Smooth muscle cell (in vitro differentiated cells): ENCODE data around the gene CARD14. TPM values are rescaled to one million over a fixed set of nuclear protein-coding genes. Genes with fewer than 3 reads are reported as not detected.

Source experiments
- DNase-seq: peaks from one replicate; lab custom pipeline; 2025; ENCODE audit not compliant: unreplicated experiment; lab: John Stamatoyannopoulos, UW
- H2AFZ ChIP-seq: fragments of 200-600 bp; sonication (generic); 2 replicates; pipeline ENCODE4 v1.6.0; 2016; ENCODE audit warnings: antibody characterized with exemption, low read depth, mild to moderate bottlenecking
- H3F3A ChIP-seq: fragments of 200-600 bp; sonication (generic); 2 replicates; pipeline ENCODE4 v1.6.0; 2017; ENCODE audit warnings: antibody characterized with exemption, low read depth
- H3K27ac ChIP-seq: fragments of 200-600 bp; sonication (generic); 2 replicates; pipeline ENCODE4 v1.5.1; 2016; ENCODE audit warnings: low read depth, mild to moderate bottlenecking
- H3K27me3 ChIP-seq: fragments of 200-600 bp; sonication (generic); 2 replicates; pipeline ENCODE4 v1.6.1; 2016; ENCODE audit warnings: low read depth, mild to moderate bottlenecking
- H3K36me3 ChIP-seq: fragments of 200-600 bp; sonication (generic); 2 replicates; pipeline ENCODE4 v1.5.1; 2016; ENCODE audit warnings: low read depth
- H3K4me1 ChIP-seq: fragments of 200-600 bp; sonication (generic); 2 replicates; pipeline ENCODE4 v1.5.1; 2016; ENCODE audit warnings: low read depth
- H3K4me2 ChIP-seq: fragments of 200-600 bp; sonication (generic); 2 replicates; pipeline ENCODE4 v1.6.0; 2016; ENCODE audit warnings: mild to moderate bottlenecking
- H3K4me3 ChIP-seq: fragments of 200-600 bp; sonication (generic); 2 replicates; pipeline ENCODE4 v1.5.1; 2016; ENCODE audit warnings: mild to moderate bottlenecking
- H3K79me2 ChIP-seq: fragments of 200-600 bp; sonication (generic); 2 replicates; pipeline ENCODE4 v1.6.0; 2016; ENCODE audit warnings: low read depth, mild to moderate bottlenecking
- H3K9ac ChIP-seq: fragments of 200-600 bp; sonication (generic); 2 replicates; pipeline ENCODE4 v1.6.0; 2016; ENCODE audit warnings: low read depth
- H3K9me3 ChIP-seq: fragments of 200-600 bp; sonication (generic); replicated peaks from 2 replicates; pipeline ENCODE4 v1.5.1; 2016; ENCODE audit warnings: low read depth
- H4K20me1 ChIP-seq: fragments of 200-600 bp; sonication (generic); 2 replicates; pipeline ENCODE4 v1.6.0; 2016; ENCODE audit warnings: low read depth
- CTCF ChIP-seq: fragments of 200-600 bp; sonication (generic); IDR thresholded peaks from 2 replicates; pipeline ENCODE4 v1.5.1; 2017; ENCODE audit warnings: borderline replicate concordance, mild to moderate bottlenecking, antibody characterized with exemption; ENCODE audit not compliant: insufficient read depth, poor library complexity, severe bottlenecking
- WGBS: methylation state at CpG from one replicate; pipeline ENCODE4 v1.1.7; 2016; ENCODE audit warnings: low lambda C conversion rate; 5-methylcytosine and 5-hydroxymethylcytosine counted together
- polyA plus RNA-seq: library from polyadenylated mRNA; unstranded; fragments of >200 nt; fragmentation: Nextera tagmentation; extraction: Ambion mirVana; gene quantifications from 2 replicates; pipeline ENCODE4 v1.2.1, GENCODE V29; 2016
- total RNA-seq: library from RNA; depleted of rRNA; stranded (reverse); fragments of >200 nt; gene quantifications from 2 replicates; pipeline ENCODE4 v1.2.3, GENCODE V29; 2014

CARD14 gene
- total and polyA plus RNA-seq, 2 experiments from 2014 or later, result 1.0 to 1.8 TPM

- 98% methylated on average over 6 of the region's 6 CpGs for WGBS
- H3K27ac ChIP-seq, result no peak overlapping the region
- H3K9ac ChIP-seq, result no peak overlapping the region
- no peaks in the 10 kb centered on the region for H3K4me1 ChIP-seq
- no peak overlapping the region for H2AFZ ChIP-seq
- no peak for DNase-seq
- no peak for TF ChIP-seq CTCF
- H3K9me3 ChIP-seq, result no peaks in the 10 kb centered on the region
- no peaks in the 10 kb centered on the region for H3K79me2 ChIP-seq
- no peak overlapping the region for H3K4me2 ChIP-seq
- H3F3A ChIP-seq, result no peaks in the 10 kb centered on the region
- H4K20me1 ChIP-seq, result no peaks in the 10 kb centered on the region
- no peak overlapping the region for H3K4me3 ChIP-seq
- H3K27me3 ChIP-seq, result no peaks in the 10 kb centered on the region
- peaks cover 25% of the 10 kb centered on the region for H3K36me3 ChIP-seq
Observed at GRCh38 chr17:80133626-80133970, 36.2 kb upstream of the CARD14 start.

- Histone ChIP-seq H2AFZ (no peak overlapping the region), H4K20me1 (peaks cover 13% of the 10 kb centered on the region), H3K4me3 (no peak overlapping the region), H3K27me3 (no peaks in the 10 kb centered on the region), H3K79me2 (no peaks in the 10 kb centered on the region), H3K4me1 (no peaks in the 10 kb centered on the region), H3K9me3 (no peaks in the 10 kb centered on the region), H3K36me3 (peaks cover 47% of the 10 kb centered on the region), H3K27ac (no peak overlapping the region), H3K9ac (no peak overlapping the region), H3F3A (no peaks in the 10 kb centered on the region), H3K4me2 (no peak overlapping the region)
- no peak for DNase-seq
- no peak for TF ChIP-seq CTCF
- 97% methylated on average over 9 of the region's 9 CpGs for WGBS
Observed at GRCh38 chr17:80137131-80137530, 32.7 kb upstream of the CARD14 start.

DNA sequence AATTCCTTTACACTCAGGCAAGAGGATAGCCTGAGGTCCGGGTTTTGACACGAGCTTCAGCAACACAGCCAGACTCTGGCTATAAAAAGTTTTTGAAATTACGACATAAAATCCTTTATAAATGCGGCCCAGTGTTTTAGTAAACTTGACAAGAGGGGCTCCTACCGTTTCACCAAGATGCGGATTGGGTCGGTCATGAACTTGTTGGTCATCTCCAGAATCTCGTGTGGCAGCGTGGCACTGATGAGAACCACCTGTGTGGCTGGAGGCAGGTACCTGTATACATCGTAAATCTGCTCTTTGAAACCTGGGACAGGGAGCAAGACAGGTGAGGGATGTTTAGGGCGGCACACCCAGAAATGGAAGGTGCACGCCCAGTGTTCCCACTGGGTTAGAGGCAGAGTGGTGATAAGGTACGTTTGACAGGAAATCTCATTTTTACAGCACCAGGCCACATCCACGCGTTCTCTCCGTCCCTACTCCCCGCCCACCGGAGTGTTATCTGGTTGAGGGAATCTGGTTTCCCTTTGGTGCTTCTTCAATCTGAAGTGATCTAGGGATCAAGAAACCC is 30.9 kb upstream of the CARD14 start:
- TF ChIP-seq CTCF, result no peak
- WGBS, result 94% methylated on average over 18 of the region's 18 CpGs
- H3K79me2 ChIP-seq, result peaks cover 15% of the 10 kb centered on the region
- no peak overlapping the region for H3K4me3 ChIP-seq
- H3K4me2 ChIP-seq, result no peak overlapping the region
- no peaks in the 10 kb centered on the region for H3K9me3 ChIP-seq
- H3K36me3 ChIP-seq, result peaks cover 50% of the 10 kb centered on the region
- no peak overlapping the region for H3K27ac ChIP-seq
- no peaks in the 10 kb centered on the region for H3K4me1 ChIP-seq
- no peaks in the 10 kb centered on the region for H3F3A ChIP-seq
- peaks cover 31% of the 10 kb centered on the region for H4K20me1 ChIP-seq
- H3K9ac ChIP-seq, result no peak overlapping the region
- H3K27me3 ChIP-seq, result no peaks in the 10 kb centered on the region
- H2AFZ ChIP-seq, result no peak overlapping the region
- DNase-seq, result no peak

DNA sequence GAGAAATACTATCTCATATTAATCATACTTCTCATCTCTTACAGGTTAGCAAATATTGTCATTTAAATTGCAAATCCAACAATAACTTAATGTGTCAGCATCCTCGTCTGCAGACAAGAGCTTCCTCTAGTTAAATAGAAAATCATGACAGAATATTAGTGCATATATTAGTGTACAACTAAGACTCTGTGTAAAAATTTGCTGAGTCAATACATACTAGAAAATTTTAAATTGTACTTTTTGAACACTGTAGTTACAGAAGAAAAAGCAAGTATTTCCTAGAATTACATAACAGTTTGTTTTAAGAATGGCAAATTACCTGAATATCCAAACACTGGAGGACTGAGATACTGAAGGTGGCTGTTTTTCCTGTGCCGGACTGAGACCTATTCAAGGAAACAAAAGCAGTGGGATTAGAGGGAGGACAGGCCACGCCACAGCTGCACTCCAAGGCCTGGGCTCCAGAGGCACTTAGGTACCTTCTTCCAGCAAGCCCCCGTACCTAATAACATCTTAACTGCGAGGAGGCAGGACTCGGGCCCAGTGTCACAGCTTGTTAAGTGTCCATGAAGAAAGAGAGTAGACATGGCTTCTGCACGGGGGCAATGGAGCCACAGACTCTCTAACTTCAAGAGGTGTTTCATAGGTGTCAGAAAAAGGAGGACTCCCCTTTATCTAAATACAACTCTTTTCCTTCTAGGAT is 28.2 kb upstream of the CARD14 start:
- Histone ChIP-seq H3K4me1 (peaks cover 14% of the 10 kb centered on the region), H3K27me3 (no peaks in the 10 kb centered on the region), H3K4me2 (no peak overlapping the region), H3K27ac (no peak overlapping the region), H3K9ac (no peak overlapping the region), H3F3A (no peaks in the 10 kb centered on the region), H4K20me1 (peaks cover 57% of the 10 kb centered on the region), H3K9me3 (no peaks in the 10 kb centered on the region), H3K79me2 (peaks cover 42% of the 10 kb centered on the region), H2AFZ (no peak overlapping the region), H3K36me3 (peaks cover 35% of the 10 kb centered on the region), H3K4me3 (no peak overlapping the region)
- no peak for DNase-seq
- no peak for TF ChIP-seq CTCF
- 97% methylated on average over 7 of the region's 7 CpGs for WGBS
